SKM-1 (cell line): ENCODE data around the gene CALCB.

ENCODE experiments used
- DNase-seq: peaks from one replicate; lab custom pipeline; 2025; ENCODE audit not compliant: unreplicated experiment; lab: John Stamatoyannopoulos, UW

Gene CALCB

DNA sequence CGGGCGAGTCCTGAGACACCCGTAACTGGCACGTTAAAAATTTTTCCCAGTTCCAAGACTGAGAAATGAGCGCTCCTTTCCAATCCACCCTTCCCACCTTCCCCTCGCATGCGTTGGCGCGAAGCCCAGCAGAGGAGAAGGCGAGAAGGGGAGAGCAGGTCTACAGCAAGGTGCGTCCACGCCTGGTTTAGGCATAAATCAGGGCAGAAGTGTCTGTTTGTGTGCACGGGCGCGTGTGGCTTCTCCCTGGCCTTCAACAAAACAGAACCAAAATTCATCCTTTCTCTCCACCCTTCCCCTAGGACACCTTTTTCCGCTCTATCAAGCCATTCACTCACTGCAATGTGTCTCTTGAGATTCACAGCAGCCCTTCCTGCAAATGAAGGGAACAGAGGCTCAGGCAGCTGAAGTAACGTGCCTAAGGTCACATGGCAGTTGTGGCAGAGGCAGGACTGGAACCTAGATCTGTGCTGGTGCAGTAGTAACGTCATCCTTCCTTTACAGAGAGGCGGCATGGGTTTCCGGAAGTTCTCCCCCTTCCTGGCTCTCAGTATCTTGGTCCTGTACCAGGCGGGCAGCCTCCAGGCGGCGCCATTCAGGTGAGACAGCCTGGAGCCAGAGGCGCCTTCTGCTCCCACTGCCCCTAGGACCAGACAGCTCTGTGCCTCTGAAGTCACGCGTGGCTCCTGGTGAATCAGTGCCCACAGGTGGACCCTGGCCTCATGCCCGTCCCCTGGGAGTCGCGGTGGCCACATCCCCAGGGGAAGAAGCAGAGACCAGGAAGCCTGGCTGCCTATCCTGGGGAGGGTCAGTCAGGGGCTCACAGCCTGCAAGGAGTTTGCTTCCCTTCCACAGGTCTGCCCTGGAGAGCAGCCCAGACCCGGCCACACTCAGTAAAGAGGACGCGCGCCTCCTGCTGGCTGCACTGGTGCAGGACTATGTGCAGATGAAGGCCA is 1.1 kb downstream of the CALCB start:
- peak; percentile 89 for DNase-seq

GRCh38 chr11:15075162-15075526 is 1.8 kb downstream of the CALCB start:
- DNase-seq: no peak

DNA sequence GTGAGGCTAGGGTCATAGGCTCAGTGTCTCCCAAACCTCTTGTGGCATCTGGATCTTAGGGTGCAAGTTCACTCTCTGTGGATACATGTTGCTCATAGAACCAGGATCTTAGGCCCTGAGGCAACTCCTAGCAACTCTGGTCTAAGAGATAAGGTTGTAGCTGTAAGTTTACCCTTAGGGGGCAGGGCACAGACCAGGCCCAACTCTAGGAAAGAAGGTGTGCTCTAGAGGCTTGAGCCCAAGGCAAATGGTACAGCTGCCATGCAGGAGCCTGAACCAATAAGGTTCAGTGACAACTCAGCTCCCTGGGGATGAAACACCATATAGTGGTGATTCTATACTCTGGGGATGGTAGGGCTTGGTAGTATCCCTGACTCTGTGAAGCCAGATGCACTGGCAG is 17.8 kb downstream of the CALCB start:
- no peak for DNase-seq

DNA sequence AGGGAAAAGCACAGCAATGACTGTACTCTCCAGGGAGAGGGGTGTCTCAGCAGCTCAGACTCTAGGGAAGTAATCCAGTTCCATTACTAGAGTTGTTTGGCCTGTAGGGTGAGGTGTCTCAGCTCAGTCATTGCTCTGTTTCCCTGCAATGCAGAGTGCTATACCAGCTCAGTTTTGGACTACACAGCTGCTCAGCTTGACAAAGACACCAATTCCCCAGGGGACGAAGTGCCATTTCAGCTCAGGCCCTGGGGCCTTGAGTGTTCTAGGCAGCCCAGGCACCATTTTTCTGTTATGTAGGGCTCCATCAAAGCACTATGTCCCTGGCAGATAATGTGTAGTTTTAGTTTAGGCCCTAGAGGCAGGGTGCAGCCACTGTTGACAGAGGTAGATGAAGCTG is 18.2 kb downstream of the CALCB start:
- no peak for DNase-seq

DNA sequence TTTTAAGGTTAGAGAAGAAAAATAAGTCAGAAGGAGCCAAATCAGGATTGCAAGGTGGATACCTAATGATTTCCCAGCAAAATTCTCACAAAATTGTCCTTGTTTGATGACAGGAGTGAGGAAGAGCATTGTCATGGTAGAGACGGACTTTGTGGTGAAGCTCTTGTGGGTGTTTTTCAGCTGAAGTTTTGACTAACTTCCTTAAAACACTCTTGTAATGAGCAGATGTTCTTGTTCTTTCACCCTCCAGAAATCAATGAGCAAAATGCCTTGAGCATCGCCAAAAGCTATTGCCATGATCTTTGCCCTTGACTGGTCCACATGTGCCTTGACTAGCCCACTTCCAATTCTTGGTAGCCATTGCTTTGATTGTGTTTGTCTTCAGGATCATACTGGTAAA is 20.0 kb downstream of the CALCB start:
- no peak for DNase-seq

DNA sequence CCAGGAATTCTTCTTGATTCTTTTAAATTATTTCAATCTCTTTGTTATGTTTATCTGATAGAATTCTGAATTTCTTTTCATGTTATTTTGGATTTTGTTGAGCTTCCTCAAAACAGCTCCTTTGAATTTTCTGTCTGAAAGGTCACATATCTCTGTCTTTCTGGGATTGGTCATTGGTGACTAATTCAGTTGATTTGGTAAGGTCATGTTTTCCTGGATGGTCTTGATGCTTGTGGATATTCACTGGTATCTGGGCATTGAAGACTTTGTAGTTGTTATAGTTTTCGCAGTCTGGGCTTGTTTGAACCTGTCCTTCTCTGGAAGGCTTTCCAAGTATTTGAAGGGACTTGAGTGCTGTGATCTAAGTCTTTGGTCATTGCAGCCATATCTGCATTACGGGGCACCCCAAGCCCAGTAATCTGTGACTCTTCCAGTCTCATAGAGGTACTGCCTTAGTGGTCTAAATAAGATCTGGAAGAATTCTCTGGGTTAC is 22.4 kb downstream of the CALCB start:
- no peak for DNase-seq

DNA sequence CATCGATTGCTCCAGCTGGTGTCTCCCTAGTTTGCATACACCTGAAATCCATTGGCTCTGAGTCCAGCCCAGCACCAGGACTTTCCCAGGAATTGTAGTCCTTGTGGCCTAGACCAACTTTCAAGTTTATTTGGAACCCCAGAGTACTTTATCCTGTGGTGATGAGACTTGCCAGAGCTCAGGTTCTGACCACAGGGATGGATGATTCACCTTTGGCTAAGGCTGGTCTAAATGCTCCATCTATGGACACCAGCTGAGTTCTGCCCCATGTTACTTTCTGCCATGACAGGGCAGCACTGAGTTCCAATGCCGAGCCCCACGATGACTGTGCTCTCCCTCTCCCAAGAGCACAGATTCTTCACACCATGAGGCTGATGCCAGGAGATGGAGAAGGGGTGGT is 24.0 kb downstream of the CALCB start:
- no peak for DNase-seq

DNA sequence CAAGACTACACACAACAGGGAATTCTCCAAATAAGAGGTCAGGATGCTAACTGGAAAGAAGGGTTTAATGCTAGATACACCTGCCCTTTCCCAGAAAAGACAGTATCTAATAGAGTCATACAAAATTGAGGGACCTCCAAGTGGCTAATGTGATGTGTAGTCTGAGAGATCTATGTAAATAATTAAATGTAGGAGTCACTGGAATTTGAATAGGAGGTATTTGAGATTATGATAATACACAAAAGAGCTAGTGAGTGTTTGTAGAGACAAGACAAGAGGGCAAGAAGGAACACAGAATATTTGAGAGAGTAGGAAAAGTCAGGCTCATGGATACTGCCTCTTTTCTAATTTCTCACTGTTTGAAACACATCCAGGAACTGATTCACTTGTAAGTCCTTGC is 25.9 kb downstream of the CALCB start:
- no peak for DNase-seq

GRCh38 chr11:15101072-15101709 is 27.8 kb downstream of the CALCB start:
- peak; percentile 46 for DNase-seq

DNA sequence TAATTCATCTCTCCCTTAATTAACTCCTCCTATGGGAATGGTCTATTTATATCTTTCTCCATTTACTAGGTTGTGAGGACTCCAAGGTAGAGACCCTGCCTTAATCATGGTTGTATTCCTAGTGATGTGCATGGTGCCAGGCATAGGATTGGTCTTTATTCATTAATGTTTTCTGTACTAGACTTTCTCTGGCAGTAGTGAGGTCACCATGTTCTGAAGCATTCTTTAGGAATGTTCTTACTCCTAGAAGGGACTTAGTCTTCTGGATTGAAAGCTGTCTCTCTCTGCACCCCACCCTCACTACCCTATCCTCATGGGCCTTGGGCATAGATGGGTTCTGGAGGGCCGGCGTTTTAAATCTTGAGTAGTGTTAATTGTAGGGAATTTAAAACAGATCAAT is 30.8 kb downstream of the CALCB start:
- no peak for DNase-seq

- no peak for DNase-seq
Measured at GRCh38 chr11:15106201-15106965, 33.0 kb downstream of the CALCB start.

DNA sequence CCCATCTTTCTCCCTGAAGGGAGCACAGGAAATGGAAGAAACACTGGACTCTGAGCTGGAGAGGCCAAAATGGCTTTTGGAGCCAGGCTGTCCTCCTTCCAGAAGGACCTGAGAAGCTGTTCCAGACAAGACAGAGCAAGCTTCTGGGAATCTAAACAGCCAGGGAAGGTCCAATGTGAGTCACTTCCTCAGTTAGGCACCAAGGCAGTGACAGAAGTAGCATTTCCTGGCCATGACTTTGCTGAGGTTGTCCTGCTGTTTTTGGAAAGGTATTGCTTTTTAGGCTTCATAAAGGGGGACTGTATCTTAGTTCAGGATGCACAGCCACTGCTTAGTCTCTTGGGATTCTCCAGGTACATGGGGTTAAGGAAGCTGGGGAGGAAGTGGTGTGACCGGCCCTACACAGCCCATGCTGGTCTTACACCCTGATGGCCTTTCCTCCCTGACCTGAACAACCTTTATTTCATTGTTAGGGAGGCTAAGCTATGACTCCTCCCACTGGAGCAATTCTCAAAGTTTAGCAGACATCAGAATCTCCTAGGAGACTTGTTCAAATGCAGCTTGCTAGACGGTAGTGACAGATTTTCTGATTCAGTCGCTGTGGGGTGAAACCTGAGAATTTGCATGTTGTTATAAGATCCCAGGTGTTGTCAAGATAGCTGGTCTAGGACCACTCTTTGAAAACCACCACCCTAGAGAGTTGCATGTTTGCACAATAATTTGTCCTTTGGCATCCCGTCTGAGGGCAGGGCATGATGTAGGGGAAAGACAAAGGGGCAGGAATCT is 34.5 kb downstream of the CALCB start:
- no peak for DNase-seq

GRCh38 chr11:15108592-15109130 is 35.3 kb downstream of the CALCB start:
- no peak for DNase-seq

- DNase-seq: no peak
Measured at GRCh38 chr11:15109602-15110001, 36.2 kb downstream of the CALCB start.

GRCh38 chr11:15111215-15111614 is 37.8 kb downstream of the CALCB start:
- DNase-seq: no peak

- no peak for DNase-seq
Measured at GRCh38 chr11:15112131-15112541, 38.7 kb downstream of the CALCB start.

DNA sequence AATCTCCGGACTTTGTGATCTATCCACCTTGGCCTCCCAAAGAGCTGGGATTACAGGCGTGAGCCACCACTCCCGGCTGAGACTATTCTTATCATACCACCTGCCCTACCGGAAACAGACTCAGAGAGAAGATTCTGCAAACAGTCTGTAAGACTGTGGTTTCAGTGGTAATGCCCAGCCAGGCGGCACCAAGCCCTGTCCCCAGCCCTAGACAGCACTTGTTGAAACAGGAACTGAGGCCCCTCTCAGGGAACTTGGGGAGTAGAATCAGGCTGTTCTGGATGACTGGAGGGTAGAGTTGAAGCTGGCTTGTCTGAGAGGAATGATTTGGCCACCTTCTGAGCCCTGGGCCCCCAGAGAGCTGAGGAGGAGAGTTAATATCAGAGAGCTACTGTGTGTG is 40.0 kb downstream of the CALCB start:
- DNase-seq: peak; percentile 90

- DNase-seq: no peak
Measured at GRCh38 chr11:15114501-15115475, 41.4 kb downstream of the CALCB start, which contains the start of gene INSC. TSS of gene INSC (plus strand) at chr11:15114923. CDS start at chr11:15149175, 34,252 bp downstream.

DNA sequence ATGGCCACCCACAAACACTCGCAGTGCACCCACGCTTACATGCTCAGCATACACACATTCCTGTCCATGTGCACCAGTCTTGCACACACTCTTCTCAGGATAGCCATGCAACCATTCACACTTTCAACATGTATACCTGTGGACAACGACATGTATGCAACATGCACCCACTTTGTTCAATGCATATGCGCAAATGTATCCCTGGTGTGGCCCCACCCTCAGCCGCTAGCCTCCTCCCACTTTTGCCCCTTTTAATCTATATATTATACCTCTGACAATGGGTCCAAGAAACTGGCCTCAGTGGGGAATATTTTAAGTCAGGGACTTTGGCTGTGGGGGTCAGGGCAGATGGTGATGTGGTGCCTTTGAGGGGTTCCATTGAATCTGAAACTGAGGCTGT is 42.3 kb downstream of the CALCB start:
- no peak for DNase-seq
